GM12878 (cell line): ENCODE results near the gene DDR2.

Experiments
- ATF2 ChIP-seq: IDR thresholded peaks from 2 replicates; pipeline ENCODE4 v1.6.1; 2012; ENCODE audit warnings: low read length, inconsistent platforms
- BCLAF1 ChIP-seq: fragments of 450-650 bp; IDR thresholded peaks from 2 replicates; pipeline ENCODE4 v1.6.1; 2017; ENCODE audit warnings: antibody characterized with exemption, mild to moderate bottlenecking, moderate library complexity
- CBX5 ChIP-seq: sonication (generic); IDR thresholded peaks from 2 replicates; pipeline ENCODE4 v1.6.1; 2016; ENCODE audit warnings: low read depth, moderate library complexity, mild to moderate bottlenecking, inconsistent platforms
- EED ChIP-seq: sonication (generic); IDR thresholded peaks from 2 replicates; pipeline ENCODE4 v1.6.1; 2016; ENCODE audit warnings: antibody characterized with exemption, low read depth
- MEF2A ChIP-seq: IDR thresholded peaks from 2 replicates; pipeline ENCODE4 v1.6.1; 2011; ENCODE audit warnings: low read depth, mild to moderate bottlenecking, low read length, moderate library complexity; ENCODE audit not compliant: insufficient read depth
- NKRF ChIP-seq: fragments of 450-650 bp; conservative IDR thresholded peaks from 2 replicates; pipeline ENCODE4 v1.6.1; 2017; ENCODE audit warnings: mild to moderate bottlenecking, moderate library complexity
- POLR2A ChIP-seq: IDR thresholded peaks from 2 replicates; pipeline ENCODE4 v1.6.1; 2011; ENCODE audit warnings: low read depth, mild to moderate bottlenecking, low read length
- POLR2AphosphoS5 ChIP-seq: IDR thresholded peaks from 2 replicates; pipeline ENCODE4 v1.6.1; 2011; ENCODE audit warnings: mild to moderate bottlenecking, low read length, inconsistent platforms
- RCOR1 ChIP-seq: conservative IDR thresholded peaks from 2 replicates; pipeline ENCODE4 v1.6.1; 2012; ENCODE audit warnings: low read depth, low read length, improper control_type of control experiment
- REST ChIP-seq: IDR thresholded peaks from 2 replicates; pipeline ENCODE4 v1.6.1; 2012; ENCODE audit warnings: mild to moderate bottlenecking, low read depth, low read length
- SP1 ChIP-seq: IDR thresholded peaks from one replicate; pipeline ENCODE4 v1.6.1; 2011; ENCODE audit warnings: low read depth, low read length
- USF1 ChIP-seq: IDR thresholded peaks from 2 replicates; pipeline ENCODE4 v1.6.1; 2011; ENCODE audit warnings: borderline replicate concordance, low read depth, mild to moderate bottlenecking, moderate library complexity, mixed read lengths, low read length; ENCODE audit not compliant: insufficient read depth; ENCODE audit errors: extremely low read length
- ZNF207 ChIP-seq: fragments of 450-650 bp; IDR thresholded peaks from 2 replicates; pipeline ENCODE4 v1.6.1; 2014; ENCODE audit warnings: antibody characterized with exemption, mild to moderate bottlenecking, borderline replicate concordance
- TF ChIP-seq, protein P1 (sequence below), 3 experiments: IDR thresholded peaks in 2 of 3; conservative IDR thresholded peaks in 1 of 3; 2 replicates each; pipeline ENCODE4 v1.5.1; 2011; ENCODE audit warnings: low read depth in 3 of 3, low read length in 3 of 3, mild to moderate bottlenecking in 3 of 3, control low read depth in 2 of 3, moderate library complexity in 2 of 3, inconsistent platforms in 1 of 3, mixed read lengths in 1 of 3; ENCODE audit not compliant: control insufficient read depth in 2 of 3, insufficient read depth in 1 of 3; ENCODE audit errors: extremely low read depth in 1 of 3

GRCh38 chr1:162710345-162710744 is 78.1 kb downstream of the DDR2 start:
- TF ChIP-seq BCLAF1 (no peak), SP1 (no peak), NKRF (no peak), POLR2AphosphoS5 (no peak), REST (no peak), RCOR1 (no peak), EED (no peak), USF1 (no peak), MEF2A (no peak), CBX5 (no peak), ZNF207 (no peak), ATF2 (no peak), POLR2A (no peak)
- TF ChIP-seq, protein P1, sequence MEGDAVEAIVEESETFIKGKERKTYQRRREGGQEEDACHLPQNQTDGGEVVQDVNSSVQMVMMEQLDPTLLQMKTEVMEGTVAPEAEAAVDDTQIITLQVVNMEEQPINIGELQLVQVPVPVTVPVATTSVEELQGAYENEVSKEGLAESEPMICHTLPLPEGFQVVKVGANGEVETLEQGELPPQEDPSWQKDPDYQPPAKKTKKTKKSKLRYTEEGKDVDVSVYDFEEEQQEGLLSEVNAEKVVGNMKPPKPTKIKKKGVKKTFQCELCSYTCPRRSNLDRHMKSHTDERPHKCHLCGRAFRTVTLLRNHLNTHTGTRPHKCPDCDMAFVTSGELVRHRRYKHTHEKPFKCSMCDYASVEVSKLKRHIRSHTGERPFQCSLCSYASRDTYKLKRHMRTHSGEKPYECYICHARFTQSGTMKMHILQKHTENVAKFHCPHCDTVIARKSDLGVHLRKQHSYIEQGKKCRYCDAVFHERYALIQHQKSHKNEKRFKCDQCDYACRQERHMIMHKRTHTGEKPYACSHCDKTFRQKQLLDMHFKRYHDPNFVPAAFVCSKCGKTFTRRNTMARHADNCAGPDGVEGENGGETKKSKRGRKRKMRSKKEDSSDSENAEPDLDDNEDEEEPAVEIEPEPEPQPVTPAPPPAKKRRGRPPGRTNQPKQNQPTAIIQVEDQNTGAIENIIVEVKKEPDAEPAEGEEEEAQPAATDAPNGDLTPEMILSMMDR (IDR thresholded peaks at IDR 0.05 in 2 of 3, conservative IDR thresholded peaks at IDR 0.05 in 1 of 3; ENCODE audit: control insufficient read depth in 2 of 3, extremely low read depth in 1 of 3, insufficient read depth in 1 of 3, low read depth in 3 of 3, low read length in 3 of 3) = no peak
